Fibroblast of gingiva (primary cell): ENCODE data around the gene GIMD1.
"Not testable (repeated sequence)": the region's sequence is repeated elsewhere in the genome, so short reads cannot be mapped to it uniquely, and the experiment has no call there.

Experiments used
- DNase-seq: peaks from one replicate; pipeline ENCODE4 v3.0.0-alpha.2; 2011; ENCODE audit warnings: low read depth

GIMD1 gene

GRCh38 chr4:106347167-106347566 is 21.4 kb downstream of the GIMD1 start:
- DNase-seq = no peak

GRCh38 chr4:106344647-106344970 is 24.0 kb downstream of the GIMD1 start:
- peak; percentile 6 for DNase-seq

- DNase-seq = no peak
Observed at GRCh38 chr4:106343865-106344646, 24.5 kb downstream of the GIMD1 start.

GRCh38 chr4:106340774-106341173 is 27.8 kb downstream of the GIMD1 start:
- DNase-seq = no peak

GRCh38 chr4:106339431-106339830 is 29.1 kb downstream of the GIMD1 start:
- DNase-seq = no peak

GRCh38 chr4:106338671-106339070 is 29.9 kb downstream of the GIMD1 start:
- no peak for DNase-seq

- DNase-seq = no peak
Observed at GRCh38 chr4:106337916-106338315, 30.7 kb downstream of the GIMD1 start.

GRCh38 chr4:106336618-106337017 is 32.0 kb downstream of the GIMD1 start:
- no peak for DNase-seq

- DNase-seq = no peak
Observed at GRCh38 chr4:106334741-106335470, 33.7 kb downstream of the GIMD1 start.

GRCh38 chr4:106333186-106333585 is 35.4 kb downstream of the GIMD1 start:
- DNase-seq = no peak

- peak; percentile 37 for DNase-seq
Observed at GRCh38 chr4:106329041-106329618, 39.4 kb downstream of the GIMD1 start.

GRCh38 chr4:106325800-106326199 is 42.8 kb downstream of the GIMD1 start:
- no peak for DNase-seq

GRCh38 chr4:106323119-106323518 is 45.5 kb downstream of the GIMD1 start:
- DNase-seq = no peak

- not testable (repeated sequence) for DNase-seq
Observed at GRCh38 chr4:106321814-106322213, 46.8 kb downstream of the GIMD1 start.

GRCh38 chr4:106321168-106321567 is 47.4 kb downstream of the GIMD1 start:
- not testable (repeated sequence) for DNase-seq

- DNase-seq = no peak
Observed at GRCh38 chr4:106320235-106320634, 48.3 kb downstream of the GIMD1 start.

GRCh38 chr4:106318511-106318910 is 50.1 kb downstream of the GIMD1 start:
- DNase-seq = no peak

- no peak for DNase-seq
Observed at GRCh38 chr4:106317815-106318214, 50.8 kb downstream of the GIMD1 start.

GRCh38 chr4:106316773-106317409 is 51.7 kb downstream of the GIMD1 start:
- no peak for DNase-seq

GRCh38 chr4:106315968-106316772 is 52.4 kb downstream of the GIMD1 start, which contains the start of the genes AIMP1 and TBCK:
AIMP1 (plus strand) TSS chr4:106316550; CDS start chr4:106325010, 8,460 bp downstream.
TBCK (minus strand) TSS chr4:106316209; CDS start chr4:106308960, 7,249 bp downstream.
- DNase-seq = peak; percentile 91

- no peak for DNase-seq
Observed at GRCh38 chr4:106315476-106315967, 53.1 kb downstream of the GIMD1 start.
